GM11168 (cell line): Measurements from ENCODE around the gene ACSBG1.
"Not testable (repeated sequence)": the region's sequence is repeated elsewhere in the genome, so short reads cannot be mapped to it uniquely, and the experiment has no call there.

ENCODE experiments used
- in situ Hi-C: fragments of 300-500 bp; cut with MboI; formaldehyde crosslinking; loops from one replicate; pipeline ENCODE4 v1.12.0; 2022; ENCODE audit warnings: low sequenced_read_pairs; ENCODE audit not compliant: unreplicated experiment

ACSBG1 gene

DNA sequence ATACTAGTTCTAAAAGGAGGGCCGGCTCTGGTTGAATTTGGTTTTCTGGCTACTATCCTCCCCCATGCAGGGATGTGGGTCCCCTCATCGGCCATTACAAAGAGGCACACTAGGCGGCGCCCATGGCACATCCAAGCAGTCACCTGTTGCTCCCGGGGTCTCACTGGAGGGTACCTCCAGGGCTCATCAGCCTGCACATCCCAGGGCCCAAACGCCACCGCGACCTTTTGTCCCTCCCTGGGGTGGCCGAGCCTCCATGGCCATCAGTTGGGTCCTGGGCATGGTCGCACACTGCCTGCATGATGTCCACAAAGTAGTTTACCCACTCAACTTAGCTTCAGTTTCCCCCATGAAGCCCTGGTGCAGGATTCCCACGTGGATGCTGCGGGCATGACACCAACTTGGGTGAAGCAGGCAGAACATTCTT is 56.9 kb downstream of the ACSBG1 start:
- in situ Hi-C loops = no loop called here

DNA sequence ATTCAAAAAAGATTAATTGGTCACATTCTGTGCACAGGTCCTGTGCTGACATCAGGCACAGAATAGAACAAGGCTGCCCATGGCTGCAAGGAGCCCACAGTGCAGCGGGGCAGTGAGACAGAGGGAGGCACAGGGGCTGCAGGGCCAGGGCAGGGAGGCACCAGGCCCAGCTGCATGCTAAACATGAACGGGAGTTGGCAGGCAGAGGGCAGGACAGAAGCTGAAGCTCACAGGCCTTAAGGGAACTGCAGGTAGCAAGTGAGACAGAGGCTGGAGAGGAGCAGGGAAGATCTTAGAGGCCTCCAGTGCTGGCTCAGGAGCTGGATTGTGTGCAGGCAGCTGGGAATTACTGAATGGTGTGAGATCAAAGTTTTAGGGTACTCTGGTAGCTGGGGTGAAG is 59.0 kb downstream of the ACSBG1 start:
- in situ Hi-C loops = no loop called here

GRCh38 chr15:78174401-78174800 is 60.0 kb downstream of the ACSBG1 start:
- in situ Hi-C loops = no loop called here

DNA sequence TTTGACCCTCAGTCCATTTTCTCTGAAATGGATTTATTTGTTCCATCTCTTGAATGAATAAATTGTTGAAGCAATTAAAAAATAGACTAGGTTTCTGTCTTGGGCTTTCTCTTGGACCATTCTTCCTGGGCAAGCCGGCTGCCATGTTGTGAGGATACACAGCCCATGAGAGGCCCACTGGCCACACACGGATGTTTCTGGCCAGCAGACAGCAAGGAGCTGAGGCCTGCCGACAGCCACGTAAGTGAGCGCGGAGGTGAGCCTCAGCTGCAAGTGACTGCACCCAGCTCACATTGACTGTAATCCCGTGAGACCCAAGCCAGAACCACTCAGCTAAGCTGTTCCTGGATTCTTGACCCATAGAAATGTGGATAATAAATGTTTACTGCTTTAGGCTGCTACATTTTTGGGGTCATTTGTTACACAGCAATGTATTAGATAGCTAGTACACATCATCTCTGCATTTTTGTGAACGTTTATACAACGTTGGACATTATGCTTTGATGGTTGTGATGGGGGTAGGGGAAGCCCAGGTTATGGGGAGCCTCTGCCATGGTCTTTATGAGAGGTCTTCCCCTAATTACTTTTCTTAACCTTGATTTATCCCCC is 62.4 kb downstream of the ACSBG1 start:
- in situ Hi-C loops = no loop called here

GRCh38 chr15:78170848-78171773 is 63.3 kb downstream of the ACSBG1 start:
- in situ Hi-C loops = no loop called here

DNA sequence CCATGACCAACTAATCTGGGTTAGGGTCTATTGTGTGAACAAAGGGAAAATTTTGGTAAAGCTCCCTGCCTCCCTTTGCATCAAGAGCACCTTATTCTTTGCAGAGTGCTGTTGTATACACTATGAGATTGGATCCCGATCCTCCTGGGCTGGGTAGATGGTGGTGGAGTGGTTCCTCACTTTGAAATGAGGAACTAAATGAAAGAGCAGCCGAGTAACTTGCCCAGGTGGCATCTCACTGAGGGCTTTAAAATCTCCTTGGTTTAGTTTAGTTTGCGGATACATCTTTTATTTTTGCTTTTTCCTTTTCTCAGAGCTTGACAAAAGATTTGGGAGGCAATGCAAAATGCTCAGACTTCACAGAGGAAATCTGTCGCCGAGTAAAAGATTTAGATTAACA is 65.8 kb downstream of the ACSBG1 start:
- in situ Hi-C loops = no loop called here

- in situ Hi-C loops = no loop called here
Measured at GRCh38 chr15:78167227-78167888, 67.0 kb downstream of the ACSBG1 start.

GRCh38 chr15:78164010-78164409 is 70.4 kb downstream of the ACSBG1 start:
- in situ Hi-C loops = no loop called here

GRCh38 chr15:78162038-78162437 is 72.3 kb downstream of the ACSBG1 start:
- in situ Hi-C loops = no loop called here

GRCh38 chr15:78159395-78159794 is 75.0 kb downstream of the ACSBG1 start:
- in situ Hi-C loops = no loop called here

- in situ Hi-C loops = no loop called here
Measured at GRCh38 chr15:78157203-78157602, 77.2 kb downstream of the ACSBG1 start.

DNA sequence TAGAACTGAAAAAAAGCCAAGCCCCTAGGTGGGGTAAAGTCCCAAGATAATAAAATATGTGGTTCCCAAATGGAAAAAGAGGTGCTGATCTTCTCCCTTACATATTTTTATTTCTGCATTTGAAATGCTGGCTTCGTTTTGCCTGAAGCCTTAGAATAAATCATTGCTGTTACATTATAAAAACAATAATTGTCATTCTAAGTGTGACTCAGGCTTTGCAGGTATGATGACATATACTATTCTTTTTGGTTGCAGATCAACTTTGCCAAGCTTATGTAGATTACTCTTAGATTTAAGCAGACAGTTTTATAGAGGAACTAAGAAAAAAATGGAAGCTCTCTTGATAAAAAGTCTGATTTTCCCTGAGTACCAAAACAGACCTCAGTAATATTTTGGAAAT is 77.7 kb downstream of the ACSBG1 start:
- in situ Hi-C loops = no loop called here

DNA sequence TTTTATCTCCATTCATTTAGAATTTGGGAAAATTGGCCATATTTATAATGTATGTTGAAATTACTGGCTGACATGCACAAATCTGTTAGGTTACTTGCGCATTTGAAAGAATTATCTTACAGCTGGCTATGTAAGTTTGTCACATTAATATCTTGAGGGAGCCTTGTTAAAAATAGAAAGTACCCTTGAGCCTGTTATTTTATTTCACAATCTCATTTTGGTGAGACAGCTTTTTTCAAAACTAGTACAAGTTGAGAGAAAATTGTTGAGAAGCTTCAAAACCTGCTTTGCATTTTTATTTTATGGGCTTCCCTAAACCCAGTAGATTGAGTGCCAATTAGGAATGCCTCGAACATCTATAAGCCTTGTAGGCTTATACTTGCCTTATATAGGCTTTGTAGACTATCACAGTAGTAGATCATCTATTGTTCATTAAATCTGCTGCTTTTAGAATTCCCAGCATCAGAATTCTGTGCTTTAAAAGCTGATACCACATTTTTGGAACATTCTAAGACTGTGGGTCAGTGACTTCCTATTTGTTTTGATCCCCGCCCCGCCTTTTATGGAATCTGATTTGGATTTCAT is 78.9 kb downstream of the ACSBG1 start:
- in situ Hi-C loops = no loop called here

DNA sequence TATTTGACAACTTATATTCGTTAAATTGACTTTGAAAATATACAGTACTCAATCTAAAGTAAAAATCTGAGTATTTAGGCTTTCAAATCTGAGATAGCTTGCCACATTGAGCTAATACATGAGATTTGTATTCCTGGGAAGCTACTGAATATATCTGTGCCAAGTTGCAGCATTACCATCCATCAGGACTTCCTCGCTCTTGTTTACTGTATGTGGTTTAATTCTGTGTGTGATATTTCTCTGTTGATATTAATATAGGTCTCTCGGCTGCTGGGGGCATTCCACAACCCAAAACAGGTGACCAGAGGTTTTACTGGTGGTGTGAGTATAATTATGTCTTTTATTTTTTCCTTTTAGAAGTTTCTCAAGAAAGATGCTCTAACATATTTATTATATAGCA is 79.4 kb downstream of the ACSBG1 start:
- in situ Hi-C loops = no loop called here

GRCh38 chr15:78151075-78151474 is 83.3 kb downstream of the ACSBG1 start:
- in situ Hi-C loops = not testable (repeated sequence)

- in situ Hi-C loops = no loop called here
Measured at GRCh38 chr15:78149805-78150751, 84.3 kb downstream of the ACSBG1 start.

GRCh38 chr15:78149068-78149804 is 85.1 kb downstream of the ACSBG1 start, which contains the start of gene IDH3A:
TSS of gene IDH3A (plus strand) at chr15:78149362. CDS start at chr15:78149404, 42 bp downstream.
- in situ Hi-C loops = no loop called here

DNA sequence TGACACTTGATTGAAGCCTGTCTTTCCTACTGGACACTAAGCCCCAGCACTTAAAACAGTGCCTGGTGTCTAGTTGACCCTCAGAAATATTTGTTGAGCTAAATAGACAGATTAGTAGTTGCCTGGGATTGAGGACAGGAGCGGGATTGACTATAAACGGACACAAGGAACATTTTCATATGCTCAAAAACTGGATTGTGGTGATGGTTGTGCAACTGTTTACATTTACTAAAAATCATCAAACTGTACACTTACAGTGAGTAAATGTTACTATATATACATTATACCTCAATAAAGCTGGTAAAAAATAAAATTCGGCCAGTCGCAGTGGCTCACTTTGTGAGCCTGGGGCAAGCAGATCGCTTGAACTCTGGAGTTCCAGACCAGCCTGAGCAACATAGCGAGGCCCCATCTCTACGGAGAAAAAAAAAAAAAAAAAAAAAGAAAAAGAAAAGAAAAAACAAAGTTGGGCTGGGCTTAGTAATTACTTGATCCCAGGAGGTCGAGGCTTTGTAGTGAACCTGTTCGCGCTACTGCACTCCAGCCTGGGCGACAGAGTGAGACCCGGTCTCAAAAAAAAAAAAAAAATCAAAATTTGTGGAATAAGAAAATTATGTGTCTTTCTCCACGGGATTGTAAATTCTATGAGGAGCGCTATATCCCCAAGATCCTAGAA is 85.8 kb downstream of the ACSBG1 start:
- in situ Hi-C loops = no loop called here
